Measurements from ENCODE around the gene EZH1.

Gene EZH1

DNA sequence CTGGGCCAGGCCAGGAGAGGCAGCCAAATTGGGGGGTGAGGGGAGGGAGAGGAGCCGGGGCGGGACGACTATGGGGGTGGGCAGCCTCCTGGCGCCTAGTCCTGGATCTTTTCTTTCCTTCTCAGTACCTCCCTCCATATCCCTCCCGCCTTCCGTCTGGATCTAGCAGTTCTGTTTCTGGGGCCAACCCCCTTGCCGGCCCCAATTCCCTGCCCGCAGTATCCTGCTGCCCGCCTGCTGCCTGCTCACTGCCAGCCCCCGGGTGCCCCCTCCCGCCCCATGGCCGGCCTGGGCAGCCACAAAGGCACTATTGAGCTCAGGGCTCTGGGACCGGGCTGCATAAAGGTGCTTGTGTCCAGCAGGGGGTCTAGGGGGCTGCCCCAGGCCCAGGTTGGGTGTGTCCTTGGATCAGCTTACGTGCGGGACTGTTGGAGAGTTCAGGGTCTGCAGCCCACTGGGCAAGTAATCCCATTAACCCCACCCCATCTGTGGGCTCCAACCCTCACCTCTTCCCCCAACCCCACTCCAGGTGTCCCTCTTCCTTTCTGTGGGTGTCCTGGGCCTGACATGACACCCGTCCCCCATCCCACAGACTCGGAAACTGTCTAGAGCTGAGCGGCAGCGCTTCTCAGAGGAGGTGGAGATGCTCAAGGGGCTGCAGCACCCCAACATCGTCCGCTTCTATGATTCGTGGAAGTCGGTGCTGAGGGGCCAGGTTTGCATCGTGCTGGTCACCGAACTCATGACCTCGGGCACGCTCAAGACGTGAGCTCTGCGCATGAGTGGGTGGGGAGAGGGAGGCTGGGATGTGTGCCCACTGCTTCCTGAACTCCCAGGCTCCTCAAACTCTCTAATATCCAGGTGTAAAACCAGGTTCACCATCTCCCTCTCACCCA lies 37.6 kb upstream of the EZH1 start:
- H3K27ac ChIP-seq (ENCODE audit: low read depth, low read length): no peak overlapping the region
- H4K91ac ChIP-seq (ENCODE audit: low read depth, low read length): no peak overlapping the region
- H3K4me1 ChIP-seq (ENCODE audit: control insufficient read depth in 1 of 2, insufficient read depth in 2 of 2, low read length in 2 of 2): peaks cover 24 to 29% of the 10 kb centered on the region in 2 experiments
- no peak overlapping the region for H3K4me3 ChIP-seq (ENCODE audit: low read depth, low read length)
- no peaks in the 10 kb centered on the region for H3K9me3 ChIP-seq (ENCODE audit: insufficient read depth, low read depth, low read length)
- WGBS (ENCODE audit: extremely low coverage, insufficient coverage, insufficient read length): no CpG with 5 or more reads among the region's 29 CpGs
- H3K36me3 ChIP-seq (ENCODE audit: control insufficient read depth in 1 of 2, insufficient read depth in 2 of 2, low read length in 2 of 2): peaks cover 16 to 18% of the 10 kb centered on the region in 2 experiments
- H4K8ac ChIP-seq (ENCODE audit: low read depth, low read length): no peak overlapping the region
- no peak overlapping the region for H3K14ac ChIP-seq (ENCODE audit: low read length)
- no peak overlapping the region for H4K12ac ChIP-seq (ENCODE audit: low read depth, low read length)
- H3K4ac ChIP-seq (ENCODE audit: low read depth, low read length): no peak overlapping the region
- H2BK12ac ChIP-seq (ENCODE audit: low read length): no peak overlapping the region
- H3K27me3 ChIP-seq (ENCODE audit: insufficient read depth, low read length): peaks cover 9% of the 10 kb centered on the region
- no peak overlapping the region for H2BK120ac ChIP-seq (ENCODE audit: insufficient read depth, low read length, poor library complexity)
- DNase-seq: no peak
- H3K79me2 ChIP-seq (ENCODE audit: control insufficient read depth, insufficient read depth, low read length, poor library complexity): peaks cover 4% of the 10 kb centered on the region
- H3K9ac ChIP-seq (ENCODE audit: low read length): no peak overlapping the region
- H2AK5ac ChIP-seq (ENCODE audit: low read length): peak overlapping the region; percentile 1
- no peak overlapping the region for H2BK5ac ChIP-seq (ENCODE audit: low read depth, low read length, poor library complexity)
- no peak overlapping the region for H3K23ac ChIP-seq (ENCODE audit: low read length)
- H3K18ac ChIP-seq (ENCODE audit: low read length): no peak overlapping the region
- no peak overlapping the region for H3K4me2 ChIP-seq (ENCODE audit: low read length)
- H3K79me1 ChIP-seq (ENCODE audit: low read length): peaks cover 4% of the 10 kb centered on the region
- H2AFZ ChIP-seq (ENCODE audit: insufficient read depth, low read length, poor library complexity): no peak overlapping the region

DNA sequence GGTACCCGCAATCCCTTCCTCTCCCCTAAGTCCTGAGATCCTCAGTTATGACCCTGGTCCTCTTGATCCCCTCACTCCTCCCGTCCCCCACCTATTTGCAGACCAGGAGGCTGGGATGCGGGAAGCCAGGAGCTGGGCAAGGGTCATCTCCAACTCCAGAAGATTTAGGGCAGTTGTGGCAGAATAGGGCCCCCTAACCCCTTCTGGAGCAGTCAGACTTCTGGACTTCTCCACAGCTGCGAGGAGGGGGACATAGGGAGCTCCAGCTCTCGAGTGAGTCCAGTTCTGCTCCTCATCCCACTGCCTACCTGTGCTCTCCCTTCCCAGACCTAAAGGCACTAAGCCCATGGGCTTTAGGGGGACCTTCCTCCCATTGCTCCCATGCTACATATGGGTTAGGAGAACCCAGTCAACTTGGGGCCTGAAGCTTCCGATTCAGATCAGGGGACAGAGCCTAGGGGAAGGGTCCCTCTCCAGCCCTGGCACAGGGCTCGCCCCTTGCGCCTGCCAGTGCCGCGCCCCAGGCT lies 36.9 kb upstream of the EZH1 start:
- Histone ChIP-seq H3K9ac (ENCODE audit: low read length) (no peak overlapping the region), H3K14ac (ENCODE audit: low read length) (no peak overlapping the region), H2BK12ac (ENCODE audit: low read length) (no peak overlapping the region), H2AFZ (ENCODE audit: insufficient read depth, low read length, poor library complexity) (no peak overlapping the region), H4K91ac (ENCODE audit: low read depth, low read length) (no peak overlapping the region), H3K4me3 (ENCODE audit: low read depth, low read length) (no peak overlapping the region), H3K4me1 (ENCODE audit: control insufficient read depth in 1 of 2, insufficient read depth in 2 of 2, low read length in 2 of 2) (peaks cover 24 to 29% of the 10 kb centered on the region in 2 experiments), H2AK5ac (ENCODE audit: low read length) (no peak overlapping the region), H3K36me3 (ENCODE audit: control insufficient read depth in 1 of 2, insufficient read depth in 2 of 2, low read length in 2 of 2) (peaks cover 16 to 18% of the 10 kb centered on the region in 2 experiments), H2BK120ac (ENCODE audit: insufficient read depth, low read length, poor library complexity) (no peak overlapping the region), H3K79me2 (ENCODE audit: control insufficient read depth, insufficient read depth, low read length, poor library complexity) (peaks cover 4% of the 10 kb centered on the region), H4K12ac (ENCODE audit: low read depth, low read length) (no peak overlapping the region), H3K4me2 (ENCODE audit: low read length) (no peak overlapping the region), H3K79me1 (ENCODE audit: low read length) (peaks cover 4% of the 10 kb centered on the region), H3K27me3 (ENCODE audit: insufficient read depth, low read length) (peaks cover 9% of the 10 kb centered on the region), H3K4ac (ENCODE audit: low read depth, low read length) (no peak overlapping the region), H3K18ac (ENCODE audit: low read length) (no peak overlapping the region), H4K8ac (ENCODE audit: low read depth, low read length) (no peak overlapping the region), H3K23ac (ENCODE audit: low read length) (no peak overlapping the region), H2BK5ac (ENCODE audit: low read depth, low read length, poor library complexity) (no peak overlapping the region), H3K27ac (ENCODE audit: low read depth, low read length) (no peak overlapping the region), H3K9me3 (ENCODE audit: insufficient read depth, low read depth, low read length) (no peaks in the 10 kb centered on the region)
- no peak for DNase-seq
- WGBS (ENCODE audit: extremely low coverage, insufficient coverage, insufficient read length): no CpG with 5 or more reads among the region's 10 CpGs

DNA sequence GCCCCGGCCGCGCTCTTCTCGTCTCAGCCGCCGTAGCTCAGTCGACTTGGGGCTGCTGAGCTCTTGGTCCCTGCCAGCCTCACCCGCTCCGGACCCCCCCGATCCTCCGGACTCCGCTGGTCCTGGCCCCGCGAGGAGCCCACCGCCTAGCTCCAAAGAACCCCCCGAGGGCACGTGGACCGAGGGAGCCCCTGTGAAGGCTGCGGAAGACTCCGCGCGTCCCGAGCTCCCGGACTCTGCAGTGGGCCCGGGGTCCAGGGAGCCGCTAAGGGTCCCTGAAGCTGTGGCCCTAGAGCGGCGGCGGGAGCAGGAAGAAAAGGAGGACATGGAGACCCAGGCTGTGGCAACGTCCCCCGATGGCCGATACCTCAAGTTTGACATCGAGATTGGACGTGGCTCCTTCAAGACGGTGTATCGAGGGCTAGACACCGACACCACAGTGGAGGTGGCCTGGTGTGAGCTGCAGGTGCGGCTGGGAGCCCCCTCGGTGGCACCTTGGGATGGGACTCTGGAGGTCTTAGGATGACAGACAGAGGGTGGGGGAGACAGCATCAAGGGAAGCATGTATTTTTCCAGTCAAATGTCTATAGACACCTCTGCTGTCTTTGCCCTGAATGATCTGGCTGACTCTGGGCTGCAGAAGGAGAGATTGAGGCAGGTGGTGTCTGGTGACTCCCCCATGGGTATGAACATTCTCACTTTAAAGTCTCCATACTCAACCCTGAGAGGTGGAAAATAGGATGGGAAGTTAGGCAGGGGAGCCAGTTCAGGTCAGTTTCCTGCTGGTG lies 36.2 kb upstream of the EZH1 start:
- no CpG with 5 or more reads among the region's 39 CpGs for WGBS (ENCODE audit: extremely low coverage, insufficient coverage, insufficient read length)

More for the DNA sequence above, 36.2 kb upstream of the EZH1 start:
- Histone ChIP-seq H3K4me2 (ENCODE audit: low read length) (peak overlapping the region; percentile 61), H3K4me3 (ENCODE audit: low read depth, low read length) (peak overlapping the region; percentile 60), H3K4me1 (ENCODE audit: control insufficient read depth in 1 of 2, insufficient read depth in 2 of 2, low read length in 2 of 2) (peaks cover 24 to 29% of the 10 kb centered on the region in 2 experiments), H2AFZ (ENCODE audit: insufficient read depth, low read length, poor library complexity) (peak overlapping the region; percentile 67), H4K8ac (ENCODE audit: low read depth, low read length) (peak overlapping the region; percentile 59), H3K14ac (ENCODE audit: low read length) (peak overlapping the region; percentile 30), H3K9ac (ENCODE audit: low read length) (no peak overlapping the region), H4K91ac (ENCODE audit: low read depth, low read length) (no peak overlapping the region), H3K36me3 (ENCODE audit: control insufficient read depth in 1 of 2, insufficient read depth in 2 of 2, low read length in 2 of 2) (peaks cover 18% of the 10 kb centered on the region in 2 experiments), H2BK120ac (ENCODE audit: insufficient read depth, low read length, poor library complexity) (no peak overlapping the region), H2AK5ac (ENCODE audit: low read length) (no peak overlapping the region), H2BK12ac (ENCODE audit: low read length) (no peak overlapping the region), H4K12ac (ENCODE audit: low read depth, low read length) (peak overlapping the region; percentile 24), H3K9me3 (ENCODE audit: insufficient read depth, low read depth, low read length) (no peaks in the 10 kb centered on the region), H3K27me3 (ENCODE audit: insufficient read depth, low read length) (peaks cover 9% of the 10 kb centered on the region), H3K18ac (ENCODE audit: low read length) (peak overlapping the region; percentile 47), H3K79me2 (ENCODE audit: control insufficient read depth, insufficient read depth, low read length, poor library complexity) (peaks cover 4% of the 10 kb centered on the region), H3K4ac (ENCODE audit: low read depth, low read length) (no peak overlapping the region), H3K27ac (ENCODE audit: low read depth, low read length) (no peak overlapping the region), H2BK5ac (ENCODE audit: low read depth, low read length, poor library complexity) (no peak overlapping the region), H3K79me1 (ENCODE audit: low read length) (peaks cover 4% of the 10 kb centered on the region), H3K23ac (ENCODE audit: low read length) (no peak overlapping the region)
- no peak for DNase-seq

All from trophoblast cell (in vitro differentiated cells and primary cell).